GM10248 (cell line): ENCODE measurements around the gene CAPG.
A peak's percentile ranks its signal among the peaks of the same experiment; 100 is the strongest.

Experiments
- CTCF ChIA-PET: fragments of 300-600 bp; sonication (Branson Sonifier 250); formaldehyde crosslinking; extraction: SDS; loops from one replicate; lab custom pipeline; 2021; ENCODE audit warnings: antibody characterized with exemption; lab: Yijun Ruan, JAX
- POLR2A ChIA-PET: fragments of 350-650 bp; sonication (Branson Sonifier 250); formaldehyde crosslinking; extraction: SDS; loops from one replicate; lab custom pipeline; 2020; ENCODE audit warnings: antibody characterized with exemption; lab: Yijun Ruan, JAX
- DNase-seq: peaks from one replicate; pipeline ENCODE4 v3.0.0; 2012; ENCODE audit errors: extremely low spot score
- TF ChIP-seq, protein P1 (sequence below): IDR thresholded peaks from 2 replicates; pipeline ENCODE4 v1.5.1; 2012; ENCODE audit warnings: mild to moderate bottlenecking, low read depth; ENCODE audit errors: extremely low read depth, missing control alignments, control extremely low read depth

Gene CAPG

DNA sequence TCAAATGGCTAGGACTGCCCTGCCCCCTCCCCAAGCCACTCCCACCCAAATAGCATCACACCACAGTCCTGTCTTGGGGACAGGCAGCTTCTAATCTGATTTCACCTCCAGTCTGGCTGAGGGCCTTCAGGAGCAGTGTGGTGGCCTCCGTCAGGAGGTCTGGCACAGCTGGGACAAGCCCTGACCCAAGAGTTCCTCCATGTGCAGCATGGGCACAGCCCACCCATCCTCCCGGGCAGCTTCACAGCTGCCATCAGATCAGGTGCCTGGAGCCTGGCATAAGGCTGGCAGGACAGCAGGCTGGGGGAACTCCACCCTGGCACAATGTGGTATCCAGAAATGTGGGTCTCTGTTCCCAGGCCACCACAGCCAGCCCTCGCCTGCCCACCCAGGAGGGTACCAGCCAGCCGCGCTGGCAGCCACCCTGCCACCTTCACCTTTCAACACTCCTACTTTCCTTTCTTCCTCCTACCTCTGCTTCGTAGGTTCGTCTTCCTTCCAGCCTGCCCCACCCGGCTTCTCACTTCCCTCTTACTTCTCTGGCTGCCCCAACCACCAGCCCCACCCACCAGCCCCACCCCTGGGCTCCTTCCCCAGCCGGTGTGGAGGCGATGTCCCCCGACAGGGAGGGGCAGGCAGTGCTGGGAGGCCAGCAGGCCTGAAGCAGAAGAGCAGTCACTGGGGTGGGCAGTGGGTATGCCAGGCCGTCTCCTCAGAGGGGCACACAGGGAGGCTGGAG is at the start of gene CAPG:
Gene CAPG, minus strand, starts transcription at position 522 of the 739 bp plus-strand sequence. CDS start 8,221 bp downstream, outside the sequence.
- ChIA-PET CTCF (no interaction called here), POLR2A (no interaction called here)
- DNase-seq: peak; percentile 86
- TF ChIP-seq, protein P1, sequence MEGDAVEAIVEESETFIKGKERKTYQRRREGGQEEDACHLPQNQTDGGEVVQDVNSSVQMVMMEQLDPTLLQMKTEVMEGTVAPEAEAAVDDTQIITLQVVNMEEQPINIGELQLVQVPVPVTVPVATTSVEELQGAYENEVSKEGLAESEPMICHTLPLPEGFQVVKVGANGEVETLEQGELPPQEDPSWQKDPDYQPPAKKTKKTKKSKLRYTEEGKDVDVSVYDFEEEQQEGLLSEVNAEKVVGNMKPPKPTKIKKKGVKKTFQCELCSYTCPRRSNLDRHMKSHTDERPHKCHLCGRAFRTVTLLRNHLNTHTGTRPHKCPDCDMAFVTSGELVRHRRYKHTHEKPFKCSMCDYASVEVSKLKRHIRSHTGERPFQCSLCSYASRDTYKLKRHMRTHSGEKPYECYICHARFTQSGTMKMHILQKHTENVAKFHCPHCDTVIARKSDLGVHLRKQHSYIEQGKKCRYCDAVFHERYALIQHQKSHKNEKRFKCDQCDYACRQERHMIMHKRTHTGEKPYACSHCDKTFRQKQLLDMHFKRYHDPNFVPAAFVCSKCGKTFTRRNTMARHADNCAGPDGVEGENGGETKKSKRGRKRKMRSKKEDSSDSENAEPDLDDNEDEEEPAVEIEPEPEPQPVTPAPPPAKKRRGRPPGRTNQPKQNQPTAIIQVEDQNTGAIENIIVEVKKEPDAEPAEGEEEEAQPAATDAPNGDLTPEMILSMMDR: no peak

DNA sequence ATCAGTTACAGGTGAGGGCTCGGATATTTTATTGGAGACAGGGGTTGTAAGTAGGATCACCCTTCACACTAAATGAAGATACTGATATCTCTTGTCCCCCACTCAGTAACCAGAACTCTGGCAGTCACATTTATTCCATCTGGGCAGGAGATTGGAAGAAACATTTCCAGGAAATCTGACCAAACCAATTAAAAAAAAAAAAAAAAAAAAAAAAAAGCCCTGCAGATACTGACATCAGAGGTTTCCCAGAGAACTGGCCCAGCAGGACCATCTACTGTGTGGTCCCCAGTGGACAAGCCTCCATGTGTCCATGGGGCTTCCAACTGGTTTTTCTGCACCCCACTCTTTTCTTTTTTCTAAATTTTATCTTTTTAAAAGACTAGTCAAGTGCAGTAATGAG is 49.6 kb upstream of the CAPG start:
- ChIA-PET POLR2A (no interaction called here), CTCF (no interaction called here)
- TF ChIP-seq, protein P1: no peak
- no peak for DNase-seq

- TF ChIP-seq, protein P1: no peak
- DNase-seq: no peak
- ChIA-PET POLR2A (no interaction called here), CTCF (no interaction called here)
Observed at GRCh38 chr2:85458601-85459563, 48.7 kb upstream of the CAPG start.

- DNase-seq: no peak
- CTCF ChIA-PET: no interaction called here
- TF ChIP-seq, protein P1: no peak
- POLR2A ChIA-PET: no interaction called here
Observed at GRCh38 chr2:85457877-85458316, 47.7 kb upstream of the CAPG start.

GRCh38 chr2:85457043-85457442 is 46.9 kb upstream of the CAPG start:
- no peak for DNase-seq
- POLR2A ChIA-PET: interaction anchor here (0.6 kb wide), 1 partner anchor 135 kb away, joined by 3 read pairs; no protein-coding TSS in a partner anchor

More at GRCh38 chr2:85457043-85457442, 46.9 kb upstream of the CAPG start:
- CTCF ChIA-PET: no interaction called here
- TF ChIP-seq, protein P1: no peak
